Mucosa of descending colon (tissue), 3 donors: ENCODE data around the gene FLNB. TPM values are rescaled to one million over a fixed set of nuclear protein-coding genes. Genes with fewer than 3 reads are reported as not detected.

ENCODE experiments used
- ATAC-seq: fragments of 200-7000 bp; cut with Tn5 transposase; one replicate; pipeline ENCODE4 v1.9.1; 2020; ENCODE audit warnings: mild to moderate bottlenecking, moderate library complexity
- DNase-seq, 3 donors: peaks; one replicate each; pipeline ENCODE4 v3.0.0-alpha.2; 2020
- H3K36me3 ChIP-seq: fragments of 200-600 bp; one replicate; pipeline ENCODE4 v1.8.0; 2021; ENCODE audit warnings: low read depth, mild to moderate bottlenecking
- H3K4me1 ChIP-seq: fragments of 200-600 bp; one replicate; pipeline ENCODE4 v1.8.0; 2021; ENCODE audit warnings: low read depth, mild to moderate bottlenecking
- H3K4me3 ChIP-seq: fragments of 200-600 bp; one replicate; pipeline ENCODE4 v1.8.0; 2021; ENCODE audit warnings: mild to moderate bottlenecking
- H3K9me3 ChIP-seq: fragments of 200-600 bp; one replicate; pipeline ENCODE4 v1.8.0; 2021; ENCODE audit warnings: mild to moderate bottlenecking
- intact Hi-C, 2 donors: fragments of 100-400 bp; cut with DNase I in 1 of 2; cut with micrococcal nuclease in 1 of 2; formaldehyde crosslinking; loops; one replicate each; pipeline versions ENCODE4 v1.11.0 to v1.11.1; 2022; cut with DNase I, micrococcal nuclease
- total RNA-seq, 3 donors: library from RNA; stranded (reverse); fragmentation: NEBNext Ultra II Directional in 2 of 3; extraction: Animal tissue kit (Norgen Biotek cat#: 25700) in 2 of 3; gene quantifications; one replicate each; pipeline versions ENCODE4 v1.2.1 to v1.2.4, GENCODE V29; 2021 to 2023
- TF ChIP-seq, protein P1 (sequence below): fragments of 200-600 bp; IDR thresholded peaks from one replicate; pipeline ENCODE4 v1.8.0; 2022; ENCODE audit warnings: antibody characterized with exemption, mild to moderate bottlenecking
- donor health status: DM: no; HTN: no; CAD: no; lungs with moderate emphysema.
- donor health status: DM: no; HTN: no; CAD: no.
- donor health status: DM: no; HTN: yes; CAD: no.

The FLNB gene
- total RNA-seq, 3 donors from 2014 or later, result 256 to 555 (median 357) TPM

DNA sequence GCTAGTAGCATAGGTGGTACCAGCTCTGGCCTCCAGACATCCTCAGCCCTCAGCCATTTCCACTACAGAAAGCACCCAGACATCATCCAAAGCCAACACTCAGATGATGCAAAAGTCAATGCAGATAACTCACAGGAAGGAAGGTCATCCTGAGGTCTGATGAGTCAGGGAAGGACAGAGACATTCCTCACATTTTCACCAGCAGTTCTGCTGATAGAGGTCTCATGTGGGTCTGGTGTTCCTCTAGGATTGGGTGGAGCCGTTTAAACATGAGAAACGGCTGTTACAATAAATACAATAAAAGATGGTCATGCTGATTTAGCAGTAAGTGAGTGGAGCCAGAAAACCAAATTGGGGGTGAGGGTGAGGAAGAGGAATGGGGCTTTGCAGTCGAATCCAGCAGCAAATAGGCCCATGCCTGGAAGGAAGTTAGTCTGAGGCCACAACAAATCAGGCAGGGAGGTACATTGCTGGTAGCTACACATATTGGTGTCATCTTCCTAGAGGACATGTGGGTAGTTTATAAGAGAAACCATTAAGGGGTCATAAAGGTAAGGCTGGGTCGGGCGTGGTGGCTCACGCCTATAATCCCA is 33.3 kb upstream of the FLNB start:
- intact Hi-C loops, result no loop called here
- Histone ChIP-seq H3K36me3 (no peaks in the 10 kb centered on the region), H3K4me3 (no peak overlapping the region), H3K9me3 (no peaks in the 10 kb centered on the region), H3K4me1 (peaks cover 56% of the 10 kb centered on the region)
- ATAC-seq (peak; percentile 18), DNase-seq (peak in 1 of 3 donors; percentile 67)
- TF ChIP-seq, protein P1, sequence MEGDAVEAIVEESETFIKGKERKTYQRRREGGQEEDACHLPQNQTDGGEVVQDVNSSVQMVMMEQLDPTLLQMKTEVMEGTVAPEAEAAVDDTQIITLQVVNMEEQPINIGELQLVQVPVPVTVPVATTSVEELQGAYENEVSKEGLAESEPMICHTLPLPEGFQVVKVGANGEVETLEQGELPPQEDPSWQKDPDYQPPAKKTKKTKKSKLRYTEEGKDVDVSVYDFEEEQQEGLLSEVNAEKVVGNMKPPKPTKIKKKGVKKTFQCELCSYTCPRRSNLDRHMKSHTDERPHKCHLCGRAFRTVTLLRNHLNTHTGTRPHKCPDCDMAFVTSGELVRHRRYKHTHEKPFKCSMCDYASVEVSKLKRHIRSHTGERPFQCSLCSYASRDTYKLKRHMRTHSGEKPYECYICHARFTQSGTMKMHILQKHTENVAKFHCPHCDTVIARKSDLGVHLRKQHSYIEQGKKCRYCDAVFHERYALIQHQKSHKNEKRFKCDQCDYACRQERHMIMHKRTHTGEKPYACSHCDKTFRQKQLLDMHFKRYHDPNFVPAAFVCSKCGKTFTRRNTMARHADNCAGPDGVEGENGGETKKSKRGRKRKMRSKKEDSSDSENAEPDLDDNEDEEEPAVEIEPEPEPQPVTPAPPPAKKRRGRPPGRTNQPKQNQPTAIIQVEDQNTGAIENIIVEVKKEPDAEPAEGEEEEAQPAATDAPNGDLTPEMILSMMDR, result no peak

DNA sequence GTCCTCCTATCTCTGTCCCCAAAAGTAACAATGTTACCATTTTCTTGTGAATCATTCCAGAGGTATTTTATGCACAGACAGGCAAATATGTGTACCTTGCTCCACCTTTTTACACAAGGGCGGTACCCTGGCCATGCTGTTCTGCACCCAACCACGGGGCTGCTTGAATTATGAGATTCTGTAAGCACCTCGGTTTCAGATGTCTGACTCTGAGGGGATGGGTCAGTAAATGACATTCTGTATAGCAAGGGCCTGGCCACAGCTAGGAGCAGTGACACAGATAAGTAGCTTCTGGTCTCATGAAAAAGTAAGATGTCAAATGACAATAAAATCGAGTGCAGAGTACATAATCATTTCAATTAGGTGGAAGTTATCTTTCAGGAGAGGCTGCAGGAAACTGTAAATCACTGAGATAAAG is 30.4 kb upstream of the FLNB start:
- Histone ChIP-seq H3K4me1 (peaks cover 47% of the 10 kb centered on the region), H3K4me3 (no peak overlapping the region), H3K36me3 (no peaks in the 10 kb centered on the region), H3K9me3 (no peaks in the 10 kb centered on the region)
- ATAC-seq, result peak; percentile 80
- peak in 2 of 3 donors; percentile 76 to 80 for DNase-seq
- intact Hi-C loops, result no loop called here
- TF ChIP-seq, protein P1, result no peak

DNA sequence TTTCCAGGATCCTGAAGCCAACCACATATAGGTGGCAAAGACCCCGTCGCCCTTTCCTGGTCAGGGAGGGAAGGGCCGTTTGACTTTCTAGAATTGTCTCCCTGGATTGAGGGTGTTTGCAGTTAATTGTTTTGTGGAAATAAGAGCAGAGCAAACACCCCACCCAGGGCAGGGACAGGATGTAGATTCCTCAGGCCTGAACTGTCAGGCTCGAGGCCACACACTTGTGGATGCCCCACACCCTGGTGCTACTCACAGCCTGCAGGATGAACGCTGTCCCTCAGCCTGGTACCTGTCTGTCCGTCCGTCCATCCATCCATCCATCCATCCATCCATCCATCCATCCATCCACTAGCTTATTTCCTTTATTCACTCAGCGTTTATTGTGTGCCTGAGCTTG is 29.9 kb upstream of the FLNB start:
- Histone ChIP-seq H3K4me1 (peaks cover 51% of the 10 kb centered on the region), H3K9me3 (no peaks in the 10 kb centered on the region), H3K36me3 (no peaks in the 10 kb centered on the region), H3K4me3 (no peak overlapping the region)
- intact Hi-C loops, result no loop called here
- DNase-seq (peak in 2 of 3 donors; percentile 68 to 82), ATAC-seq (peak; percentile 74)
- TF ChIP-seq, protein P1, result no peak

DNA sequence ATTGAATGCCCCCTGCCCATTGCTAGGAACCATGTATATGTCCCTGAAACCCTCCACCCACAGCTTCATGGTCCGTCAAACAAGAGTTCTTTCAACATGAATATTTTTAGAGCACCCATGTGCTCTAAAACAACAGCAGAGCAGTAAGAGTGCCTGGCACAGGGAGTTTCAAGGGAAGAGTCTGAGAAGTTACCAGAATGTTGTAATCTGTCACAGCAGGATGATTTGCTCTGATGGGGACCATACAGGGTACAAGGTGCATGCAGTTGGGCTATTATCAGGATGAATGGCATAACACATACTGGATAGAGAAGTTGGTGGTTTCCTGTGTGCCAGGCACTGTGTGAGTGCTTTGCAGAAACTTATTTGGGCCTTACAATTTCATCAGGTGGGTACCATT is 27.8 kb upstream of the FLNB start:
- H3K4me1 ChIP-seq, result peaks cover 56% of the 10 kb centered on the region
- no peak for ATAC-seq
- no peak for DNase-seq

DNA sequence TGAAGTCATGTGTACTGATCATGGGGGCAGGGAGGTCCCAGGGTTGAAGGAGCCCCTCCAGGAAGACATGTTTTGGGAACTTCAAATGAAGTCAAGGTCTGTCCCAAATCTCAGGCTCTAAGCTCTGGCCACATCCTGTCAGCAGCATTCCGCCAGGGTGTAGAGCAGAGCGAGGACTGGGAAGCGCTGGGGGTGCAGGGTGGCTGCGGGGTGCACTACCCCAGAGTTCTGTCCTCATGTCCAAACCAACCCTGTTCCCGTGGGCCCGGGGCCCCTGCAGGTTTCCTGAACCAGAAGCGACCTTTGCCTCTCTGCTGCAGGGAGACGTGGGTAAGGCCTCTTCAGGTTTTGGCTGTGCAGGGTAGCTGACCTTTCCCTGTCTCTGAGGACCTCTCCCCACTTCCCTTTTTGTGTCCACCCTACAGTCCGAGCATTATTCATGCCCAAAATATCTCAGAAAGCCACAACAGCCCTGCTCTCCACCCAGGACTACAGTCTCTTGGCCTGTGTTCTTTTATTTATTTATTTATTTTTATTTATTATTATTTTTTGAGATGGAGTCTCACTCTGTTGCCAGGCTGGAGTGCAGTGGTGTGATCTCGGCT is 26.6 kb upstream of the FLNB start:
- no peak overlapping the region for H3K4me3 ChIP-seq
- intact Hi-C loops, result no loop called here
- H3K4me1 ChIP-seq, result peaks cover 49% of the 10 kb centered on the region
- no peaks in the 10 kb centered on the region for H3K36me3 ChIP-seq
- no peak for ATAC-seq
- H3K9me3 ChIP-seq, result no peaks in the 10 kb centered on the region
- TF ChIP-seq, protein P1, result no peak
- no peak for DNase-seq

More for the DNA sequence above, 27.8 kb upstream of the FLNB start:
- TF ChIP-seq, protein P1, result no peak
- H3K9me3 ChIP-seq, result no peaks in the 10 kb centered on the region
- no peak overlapping the region for H3K4me3 ChIP-seq
- intact Hi-C loops, result no loop called here
- H3K36me3 ChIP-seq, result no peaks in the 10 kb centered on the region
